GM12801 (cell line): Measurements from ENCODE around the gene MYB.

Source experiments
- CTCF ChIP-seq: IDR thresholded peaks from one replicate; pipeline ENCODE4 v1.5.1; 2011; ENCODE audit warnings: control low read depth; ENCODE audit not compliant: insufficient read length; ENCODE audit errors: extremely low read depth

Gene MYB

GRCh38 chr6:135261872-135262725 is 81.0 kb downstream of the MYB start:
- no peak for TF ChIP-seq CTCF

GRCh38 chr6:135265278-135265677 is 84.2 kb downstream of the MYB start:
- TF ChIP-seq CTCF, result no peak

- TF ChIP-seq CTCF, result no peak
These were observed 85.6 kb downstream of the MYB start for GRCh38 chr6:135266675-135267074.

GRCh38 chr6:135267085-135267484 is 86.0 kb downstream of the MYB start:
- no peak for TF ChIP-seq CTCF

- no peak for TF ChIP-seq CTCF
These were observed 87.2 kb downstream of the MYB start for GRCh38 chr6:135268263-135268662.

- no peak for TF ChIP-seq CTCF
These were observed 87.6 kb downstream of the MYB start for GRCh38 chr6:135268740-135269139.
